GM23338 (cell line): ENCODE data around the gene DHRS4L2. TPM values are rescaled to one million over a fixed set of nuclear protein-coding genes. Genes with fewer than 3 reads are reported as not detected.

Experiments used
- ATAC-seq: fragments of 200-7000 bp; cut with Tn5 transposase; 3 replicates; pipeline ENCODE4 v1.9.1; 2020
- DNase-seq: peaks from one replicate; pipeline ENCODE4 v3.0.0-alpha.2; 2015; ENCODE audit warnings: low spot score
- H2AFZ ChIP-seq: fragments of 200-600 bp; sonication (generic); 2 replicates; pipeline ENCODE4 v1.8.0; 2016; ENCODE audit warnings: antibody characterized with exemption, mild to moderate bottlenecking, moderate library complexity
- H3F3A ChIP-seq: fragments of 200-600 bp; sonication (generic); replicated peaks from 2 replicates; pipeline ENCODE4 v1.8.0; 2017; ENCODE audit warnings: antibody characterized with exemption, mixed run types, low read depth
- H3K27ac ChIP-seq: fragments of 200-600 bp; sonication (generic); 2 replicates; pipeline ENCODE4 v1.6.1; 2016; ENCODE audit warnings: low read depth
- H3K27me3 ChIP-seq: fragments of 200-600 bp; sonication (generic); 2 replicates; pipeline ENCODE4 v1.8.0; 2016; ENCODE audit warnings: mild to moderate bottlenecking, mixed run types, moderate library complexity; ENCODE audit not compliant: insufficient read depth
- H3K36me3 ChIP-seq: fragments of 200-600 bp; sonication (generic); 2 replicates; pipeline ENCODE4 v1.8.0; 2016; ENCODE audit warnings: mild to moderate bottlenecking; ENCODE audit not compliant: insufficient read depth
- H3K4me1 ChIP-seq: fragments of 200-600 bp; sonication (generic); 2 replicates; pipeline ENCODE4 v1.8.0; 2016; ENCODE audit warnings: mild to moderate bottlenecking, moderate library complexity; ENCODE audit not compliant: insufficient read depth
- H3K4me2 ChIP-seq: fragments of 200-600 bp; sonication (generic); 2 replicates; pipeline ENCODE4 v1.7.1; 2017; ENCODE audit warnings: mixed run types
- H3K4me3 ChIP-seq: fragments of 200-600 bp; sonication (generic); 2 replicates; pipeline ENCODE4 v1.6.1; 2016; ENCODE audit warnings: mixed run types
- H3K79me2 ChIP-seq: fragments of 200-600 bp; sonication (generic); replicated peaks from 2 replicates; pipeline ENCODE4 v1.8.0; 2017; ENCODE audit warnings: mild to moderate bottlenecking; ENCODE audit not compliant: insufficient read depth
- H3K9me2 ChIP-seq: fragments of 200-600 bp; sonication (generic); 2 replicates; pipeline ENCODE4 v1.8.0; 2017; ENCODE audit not compliant: insufficient read depth
- H4K20me1 ChIP-seq: fragments of 200-600 bp; sonication (generic); replicated peaks from 2 replicates; pipeline ENCODE4 v1.8.0; 2017; ENCODE audit warnings: mild to moderate bottlenecking; ENCODE audit not compliant: insufficient read depth
- H3K27ac Mint-ChIP-seq: 2 replicates; pipeline ENCODE4 v1.8.0; 2020; ENCODE audit warnings: inconsistent platforms, mild to moderate bottlenecking, moderate library complexity, mixed read lengths
- H3K27me3 Mint-ChIP-seq: 3 replicates; pipeline ENCODE4 v1.8.0; 2022; ENCODE audit warnings: low read depth, mild to moderate bottlenecking, moderate library complexity, mixed read lengths, inconsistent platforms; ENCODE audit not compliant: insufficient read depth, poor library complexity
- H3K36me3 Mint-ChIP-seq: 3 replicates; pipeline ENCODE4 v1.8.0; 2021; ENCODE audit warnings: low read depth, mild to moderate bottlenecking, inconsistent platforms, moderate library complexity, mixed read lengths
- H3K4me1 Mint-ChIP-seq: 3 replicates; pipeline ENCODE4 v1.8.0; 2020; ENCODE audit warnings: mild to moderate bottlenecking, inconsistent platforms, mixed read lengths
- H3K4me3 Mint-ChIP-seq: 3 replicates; pipeline ENCODE4 v1.8.0; 2021; ENCODE audit warnings: moderate library complexity, mild to moderate bottlenecking, inconsistent platforms, mixed read lengths
- H3K9me3 Mint-ChIP-seq: 3 replicates; pipeline ENCODE4 v1.8.0; 2020; ENCODE audit warnings: moderate library complexity, mild to moderate bottlenecking, inconsistent platforms, mixed read lengths
- CREB1 ChIP-seq: fragments of 250-450 bp; sonication (Bioruptor Pico); IDR thresholded peaks from 2 replicates; pipeline ENCODE4 v1.5.0; 2020; ENCODE audit warnings: low read depth, mild to moderate bottlenecking, moderate library complexity
- EZH2 ChIP-seq: fragments of 200-600 bp; sonication (generic); IDR thresholded peaks from one replicate; pipeline ENCODE4 v1.8.0; 2017; ENCODE audit warnings: antibody characterized with exemption, mild to moderate bottlenecking, low read depth; ENCODE audit not compliant: unreplicated experiment
- EZH2phosphoT487 ChIP-seq: fragments of 200-600 bp; sonication (generic); IDR thresholded peaks from one replicate; pipeline ENCODE4 v1.8.1; 2018; ENCODE audit warnings: antibody characterized with exemption; ENCODE audit not compliant: unreplicated experiment
- JUNB ChIP-seq: IDR thresholded peaks from one replicate; pipeline ENCODE4 v1.6.1; 2016; ENCODE audit warnings: antibody characterized with exemption; ENCODE audit not compliant: unreplicated experiment
- NANOG ChIP-seq: IDR thresholded peaks from 2 replicates; pipeline ENCODE4 v1.6.1; 2016; ENCODE audit warnings: antibody characterized with exemption, borderline replicate concordance
- POLR2AphosphoS5 ChIP-seq: IDR thresholded peaks from 2 replicates; pipeline ENCODE4 v1.6.1; 2016; ENCODE audit warnings: antibody characterized with exemption, low read depth
- STAT1 ChIP-seq: IDR thresholded peaks from one replicate; pipeline ENCODE4 v1.6.1; 2016; ENCODE audit warnings: antibody characterized with exemption; ENCODE audit not compliant: unreplicated experiment
- ZNF114 ChIP-seq: fragments of 250-450 bp; sonication (Bioruptor Pico); IDR thresholded peaks from 2 replicates; pipeline ENCODE4 v1.5.0; 2020; ENCODE audit warnings: mild to moderate bottlenecking, moderate library complexity
- ZNF331 ChIP-seq: fragments of 250-450 bp; sonication (Bioruptor Pico); IDR thresholded peaks from 2 replicates; pipeline ENCODE4 v1.5.0; 2020; ENCODE audit warnings: low read depth, mild to moderate bottlenecking, moderate library complexity
- ZNF462 ChIP-seq: fragments of 250-450 bp; sonication (Bioruptor Pico); IDR thresholded peaks from 2 replicates; pipeline ENCODE4 v1.5.0; 2020; ENCODE audit warnings: mild to moderate bottlenecking, moderate library complexity
- polyA plus RNA-seq: library from polyadenylated mRNA; unstranded; fragments of >200 nt; fragmentation: Nextera tagmentation; extraction: Ambion mirVana; gene quantifications from 2 replicates; pipeline ENCODE4 v1.2.1, GENCODE V29; 2016
- total RNA-seq: library from RNA; depleted of rRNA; stranded (reverse); fragments of >200 nt; shearing (Covaris generic); gene quantifications from 2 replicates; pipeline ENCODE4 v1.2.3, GENCODE V29; 2014
- TF ChIP-seq, protein P1 (sequence below), 2 experiments: fragments of 200-600 bp in 1 of 2; sonication (generic) in 1 of 2; conservative IDR thresholded peaks; 2 replicates each; pipeline versions ENCODE4 v1.5.1 to v1.6.1; 2016 to 2017; ENCODE audit warnings: antibody characterized with exemption in 2 of 2, low read depth in 2 of 2, mild to moderate bottlenecking in 2 of 2, moderate library complexity in 1 of 2
- TF ChIP-seq, protein P2 (sequence below): IDR thresholded peaks from one replicate; pipeline ENCODE4 v1.6.1; 2018; ENCODE audit warnings: antibody characterized with exemption; ENCODE audit not compliant: unreplicated experiment
- TF ChIP-seq, protein P3 (sequence below): IDR thresholded peaks from 2 replicates; pipeline ENCODE4 v1.6.1; 2016; ENCODE audit warnings: antibody characterized with exemption

DHRS4L2 gene
- total and polyA plus RNA-seq, 2 experiments from 2014 or later: 6.7 to 12.9 TPM

DNA sequence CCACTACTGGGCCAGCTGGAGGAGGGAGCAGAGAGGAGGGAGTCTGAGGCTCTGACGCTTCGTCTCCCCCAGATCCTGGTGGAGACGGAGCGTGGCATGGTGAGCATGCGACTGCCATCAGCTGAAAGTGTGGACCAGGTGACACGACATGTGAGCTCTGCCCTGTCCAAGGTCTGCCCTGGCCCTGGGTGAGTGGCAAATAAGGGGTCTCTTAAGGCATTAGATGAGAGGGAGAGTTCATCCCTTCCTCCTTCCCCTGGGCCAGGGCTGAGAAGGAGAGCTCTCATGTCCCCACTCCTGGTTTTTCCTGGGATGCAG lies 65.6 kb downstream of the DHRS4L2 start:
- Histone ChIP-seq H3K4me3 (no peak overlapping the region), H3K36me3 (no peaks in the 10 kb centered on the region), H4K20me1 (no peaks in the 10 kb centered on the region), H3K27me3 (no peaks in the 10 kb centered on the region), H2AFZ (no peak overlapping the region), H3K4me1 (peaks cover 9% of the 10 kb centered on the region; the same call in 1 of the 2 replicates), H3K4me2 (no peak overlapping the region), H3F3A (0 out of 2 replicates have a peak, but pooled peaks cover 4% of the 10 kb centered on the region), H3K79me2 (no peaks in the 10 kb centered on the region), H3K27ac (no peak overlapping the region), H3K9me2 (no peaks in the 10 kb centered on the region)
- ATAC-seq (no peak), DNase-seq (no peak)
- Mint-ChIP-seq H3K4me1 (peaks cover 29% of the 10 kb centered on the region), H3K27me3 (peaks cover 21% of the 10 kb centered on the region), H3K36me3 (peaks cover 22% of the 10 kb centered on the region), H3K27ac (no peak overlapping the region), H3K9me3 (no peaks in the 10 kb centered on the region; the same call in 2 of the 3 replicates), H3K4me3 (no peak overlapping the region)
- TF ChIP-seq EZH2 (no peak), STAT1 (no peak), ZNF114 (no peak), POLR2AphosphoS5 (no peak), CREB1 (CRISPR knock-in tag) (no peak), NANOG (no peak), ZNF331 (no peak), EZH2phosphoT487 (no peak), JUNB (no peak), ZNF462 (CRISPR knock-in tag) (no peak)
- TF ChIP-seq, protein P1, sequence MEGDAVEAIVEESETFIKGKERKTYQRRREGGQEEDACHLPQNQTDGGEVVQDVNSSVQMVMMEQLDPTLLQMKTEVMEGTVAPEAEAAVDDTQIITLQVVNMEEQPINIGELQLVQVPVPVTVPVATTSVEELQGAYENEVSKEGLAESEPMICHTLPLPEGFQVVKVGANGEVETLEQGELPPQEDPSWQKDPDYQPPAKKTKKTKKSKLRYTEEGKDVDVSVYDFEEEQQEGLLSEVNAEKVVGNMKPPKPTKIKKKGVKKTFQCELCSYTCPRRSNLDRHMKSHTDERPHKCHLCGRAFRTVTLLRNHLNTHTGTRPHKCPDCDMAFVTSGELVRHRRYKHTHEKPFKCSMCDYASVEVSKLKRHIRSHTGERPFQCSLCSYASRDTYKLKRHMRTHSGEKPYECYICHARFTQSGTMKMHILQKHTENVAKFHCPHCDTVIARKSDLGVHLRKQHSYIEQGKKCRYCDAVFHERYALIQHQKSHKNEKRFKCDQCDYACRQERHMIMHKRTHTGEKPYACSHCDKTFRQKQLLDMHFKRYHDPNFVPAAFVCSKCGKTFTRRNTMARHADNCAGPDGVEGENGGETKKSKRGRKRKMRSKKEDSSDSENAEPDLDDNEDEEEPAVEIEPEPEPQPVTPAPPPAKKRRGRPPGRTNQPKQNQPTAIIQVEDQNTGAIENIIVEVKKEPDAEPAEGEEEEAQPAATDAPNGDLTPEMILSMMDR (conservative IDR thresholded peaks at IDR 0.05; ENCODE audit: low read depth in 2 of 2): no peak
- TF ChIP-seq, protein P2, sequence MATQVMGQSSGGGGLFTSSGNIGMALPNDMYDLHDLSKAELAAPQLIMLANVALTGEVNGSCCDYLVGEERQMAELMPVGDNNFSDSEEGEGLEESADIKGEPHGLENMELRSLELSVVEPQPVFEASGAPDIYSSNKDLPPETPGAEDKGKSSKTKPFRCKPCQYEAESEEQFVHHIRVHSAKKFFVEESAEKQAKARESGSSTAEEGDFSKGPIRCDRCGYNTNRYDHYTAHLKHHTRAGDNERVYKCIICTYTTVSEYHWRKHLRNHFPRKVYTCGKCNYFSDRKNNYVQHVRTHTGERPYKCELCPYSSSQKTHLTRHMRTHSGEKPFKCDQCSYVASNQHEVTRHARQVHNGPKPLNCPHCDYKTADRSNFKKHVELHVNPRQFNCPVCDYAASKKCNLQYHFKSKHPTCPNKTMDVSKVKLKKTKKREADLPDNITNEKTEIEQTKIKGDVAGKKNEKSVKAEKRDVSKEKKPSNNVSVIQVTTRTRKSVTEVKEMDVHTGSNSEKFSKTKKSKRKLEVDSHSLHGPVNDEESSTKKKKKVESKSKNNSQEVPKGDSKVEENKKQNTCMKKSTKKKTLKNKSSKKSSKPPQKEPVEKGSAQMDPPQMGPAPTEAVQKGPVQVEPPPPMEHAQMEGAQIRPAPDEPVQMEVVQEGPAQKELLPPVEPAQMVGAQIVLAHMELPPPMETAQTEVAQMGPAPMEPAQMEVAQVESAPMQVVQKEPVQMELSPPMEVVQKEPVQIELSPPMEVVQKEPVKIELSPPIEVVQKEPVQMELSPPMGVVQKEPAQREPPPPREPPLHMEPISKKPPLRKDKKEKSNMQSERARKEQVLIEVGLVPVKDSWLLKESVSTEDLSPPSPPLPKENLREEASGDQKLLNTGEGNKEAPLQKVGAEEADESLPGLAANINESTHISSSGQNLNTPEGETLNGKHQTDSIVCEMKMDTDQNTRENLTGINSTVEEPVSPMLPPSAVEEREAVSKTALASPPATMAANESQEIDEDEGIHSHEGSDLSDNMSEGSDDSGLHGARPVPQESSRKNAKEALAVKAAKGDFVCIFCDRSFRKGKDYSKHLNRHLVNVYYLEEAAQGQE: no peak
- TF ChIP-seq, protein P3, sequence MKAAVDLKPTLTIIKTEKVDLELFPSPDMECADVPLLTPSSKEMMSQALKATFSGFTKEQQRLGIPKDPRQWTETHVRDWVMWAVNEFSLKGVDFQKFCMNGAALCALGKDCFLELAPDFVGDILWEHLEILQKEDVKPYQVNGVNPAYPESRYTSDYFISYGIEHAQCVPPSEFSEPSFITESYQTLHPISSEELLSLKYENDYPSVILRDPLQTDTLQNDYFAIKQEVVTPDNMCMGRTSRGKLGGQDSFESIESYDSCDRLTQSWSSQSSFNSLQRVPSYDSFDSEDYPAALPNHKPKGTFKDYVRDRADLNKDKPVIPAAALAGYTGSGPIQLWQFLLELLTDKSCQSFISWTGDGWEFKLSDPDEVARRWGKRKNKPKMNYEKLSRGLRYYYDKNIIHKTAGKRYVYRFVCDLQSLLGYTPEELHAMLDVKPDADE: no peak
